RWPE1 (cell line): Measurements from ENCODE around the gene DCST2.

Experiments used
- CTCF ChIA-PET: fragments of 350-600 bp; sonication (Branson Sonifier 250); formaldehyde crosslinking; extraction: SDS; loops from one replicate; lab custom pipeline; 2021; lab: Yijun Ruan, JAX
- POLR2A ChIA-PET: fragments of 400-600 bp; formaldehyde crosslinking; extraction: SDS; loops from one replicate; lab custom pipeline; 2020; ENCODE audit warnings: antibody characterized with exemption; ENCODE audit not compliant: low non-redundant PET; lab: Yijun Ruan, JAX
- DNase-seq: peaks from one replicate; pipeline ENCODE4 v3.0.0; 2012; ENCODE audit warnings: low spot score
- H3K27ac ChIP-seq: fragments of 450-650 bp; 2 replicates; pipeline ENCODE4 v1.5.1; 2017
- CTCF ChIP-seq: fragments of 450-650 bp; conservative IDR thresholded peaks from 2 replicates; pipeline ENCODE4 v1.5.1; 2017; ENCODE audit warnings: low read depth, mild to moderate bottlenecking

Gene DCST2

GRCh38 chr1:155070721-155071569, 37.4 kb upstream of the DCST2 start:
- H3K27ac ChIP-seq, result peak overlapping the region; percentile 85
- CTCF ChIA-PET, result interaction anchor here (0.6 to 1.9 kb wide), 5 partner anchors 9 to 91 kb away, joined by 3 to 6 read pairs (median 4); no protein-coding TSS in a partner anchor
- peak; percentile 57 for DNase-seq
- POLR2A ChIA-PET, result interaction anchor here (1.1 kb wide), 1 partner anchor 8 kb away, joined by 3 read pairs; the partner anchor contains the start of gene EFNA3
- TF ChIP-seq CTCF, result peak; percentile 47

GRCh38 chr1:155070158-155070621, 36.6 kb upstream of the DCST2 start:
- peak overlapping the region; percentile 85 for H3K27ac ChIP-seq
- ChIA-PET CTCF (interaction anchor here (0.6 to 1.9 kb wide), 5 partner anchors 10 to 28 kb away, joined by 3 to 6 read pairs (median 4); no protein-coding TSS in a partner anchor), POLR2A (interaction anchor here (1.1 kb wide), 1 partner anchor 9 kb away, joined by 3 read pairs; the partner anchor contains the start of gene EFNA3)
- TF ChIP-seq CTCF, result no peak
- no peak for DNase-seq

GRCh38 chr1:155069551-155070157, 36.1 kb upstream of the DCST2 start:
- ChIA-PET CTCF (interaction anchor here (0.6 to 1.9 kb wide), 4 partner anchors 14 to 27 kb away, joined by 3 to 6 read pairs (median 4); no protein-coding TSS in a partner anchor), POLR2A (interaction anchor here (1.1 kb wide), 1 partner anchor 9 kb away, joined by 3 read pairs; the partner anchor contains the start of gene EFNA3)

GRCh38 chr1:155068599-155068998, 35.0 kb upstream of the DCST2 start:
- peak overlapping the region; percentile 85 for H3K27ac ChIP-seq
- no peak for DNase-seq
- CTCF ChIA-PET, result interaction anchor here (0.7 to 1.1 kb wide), 2 partner anchors 68 to 98 kb away, joined by 3 to 4 read pairs; no protein-coding TSS in a partner anchor
- POLR2A ChIA-PET, result no interaction called here
- no peak for TF ChIP-seq CTCF

More at GRCh38 chr1:155069551-155070157, 36.1 kb upstream of the DCST2 start:
- peak overlapping the region; percentile 85 for H3K27ac ChIP-seq
- TF ChIP-seq CTCF, result no peak
- DNase-seq, result no peak

GRCh38 chr1:155066777-155067176, 33.2 kb upstream of the DCST2 start:
- ChIA-PET POLR2A (no interaction called here), CTCF (interaction anchor here (2.0 kb wide), 1 partner anchor 18 kb away, joined by 8 read pairs; no protein-coding TSS in a partner anchor)
- no peak for DNase-seq
- peak overlapping the region; percentile 85 for H3K27ac ChIP-seq
- no peak for TF ChIP-seq CTCF

- no peak for TF ChIP-seq CTCF
- POLR2A ChIA-PET, result no interaction called here
- DNase-seq, result no peak
- CTCF ChIA-PET, result interaction anchor here (0.5 to 2.0 kb wide), 3 partner anchors 14 to 100 kb away, joined by 3 to 5 read pairs (median 3); partner anchors contain the start of gene ADAM15
- H3K27ac ChIP-seq, result 0 out of 2 replicates have a peak overlapping the region, but pooled peaks have one; percentile 22
These were observed 31.4 kb upstream of the DCST2 start for GRCh38 chr1:155064832-155065429.
